Superior temporal gyrus (tissue), 1 donor: Measurements from ENCODE around the gene MIB2.

ENCODE experiments used
- DNase-seq: peaks from one replicate; pipeline ENCODE4 v3.0.0-alpha.2; 2016; ENCODE audit errors: extremely low spot score

The MIB2 gene

DNA sequence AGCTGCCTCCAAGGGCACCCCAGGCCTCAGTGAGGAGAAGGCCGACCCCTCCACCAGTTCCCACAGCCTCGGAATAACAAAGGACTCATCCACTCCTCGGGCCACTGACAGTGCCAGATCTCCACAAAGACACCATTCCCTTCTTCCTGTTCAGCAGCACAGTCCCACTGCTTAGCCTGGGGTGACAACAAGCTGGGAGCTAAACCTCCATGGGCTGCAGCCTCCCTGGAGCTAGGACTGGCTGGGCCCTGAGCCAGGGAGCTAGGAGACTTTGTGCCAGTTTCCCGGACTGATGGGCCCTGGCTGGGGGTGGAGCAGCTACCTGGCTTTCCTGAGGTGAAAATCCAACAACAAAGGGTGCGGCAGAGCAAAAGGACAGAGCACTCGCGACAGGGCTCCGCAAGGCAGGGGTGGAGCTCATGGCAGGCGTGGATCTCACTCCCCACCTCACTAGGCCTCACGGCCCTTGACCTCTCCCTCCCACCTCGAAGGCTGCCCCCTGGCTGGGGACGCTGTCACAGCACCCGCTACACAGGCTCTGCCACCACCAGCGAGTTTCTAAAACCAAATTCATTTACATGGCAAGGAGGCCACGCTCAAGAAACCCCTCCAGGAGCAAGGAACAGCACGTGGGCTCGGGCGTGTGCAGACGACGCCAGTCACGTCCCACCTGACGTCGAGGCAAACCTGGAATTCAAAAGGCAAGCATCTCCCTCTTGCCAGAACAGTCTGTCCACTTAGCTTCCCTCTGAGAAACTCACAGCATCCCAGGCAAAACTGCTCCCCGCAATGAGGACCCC, 63.5 kb downstream of the MIB2 start:
- DNase-seq = no peak
